Activated CD8-positive, alpha-beta T cell treated with anti-CD3 and anti-CD28 coated beads for 36 hours (primary cell): ENCODE data around the gene RNF217. TPM values are rescaled to one million over a fixed set of nuclear protein-coding genes. Genes with fewer than 3 reads are reported as not detected.

Experiments
- ATAC-seq: fragments of 200-7000 bp; cut with Tn5 transposase; one replicate; pipeline ENCODE4 v1.10.0; 2021; ENCODE audit warnings: mild to moderate bottlenecking, moderate library complexity
- CTCF ChIA-PET: fragments of 350-600 bp; sonication (Branson Sonifier 250); formaldehyde crosslinking; loops from one replicate; lab custom pipeline; 2021; ENCODE audit warnings: antibody characterized with exemption; lab: Charles Lee
- POLR2A ChIA-PET: fragments of 350-600 bp; sonication (Branson Sonifier 250); formaldehyde crosslinking; loops from one replicate; lab custom pipeline; 2021; ENCODE audit warnings: antibody characterized with exemption; lab: Charles Lee
- DNase-seq: peaks from one replicate; pipeline ENCODE4 v3.0.0-alpha.2; 2020
- H3K27ac Mint-ChIP-seq: one replicate; pipeline ENCODE4 v1.8.0; 2021; ENCODE audit warnings: mild to moderate bottlenecking, mixed read lengths
- H3K27me3 Mint-ChIP-seq: one replicate; pipeline ENCODE4 v1.8.0; 2021; ENCODE audit warnings: mixed read lengths
- H3K36me3 Mint-ChIP-seq: one replicate; pipeline ENCODE4 v1.8.0; 2021; ENCODE audit warnings: low read depth, mixed read lengths
- H3K4me1 Mint-ChIP-seq: one replicate; pipeline ENCODE4 v1.8.0; 2021; ENCODE audit warnings: low read depth, mixed read lengths
- H3K4me3 Mint-ChIP-seq: one replicate; pipeline ENCODE4 v1.8.0; 2021; ENCODE audit warnings: mild to moderate bottlenecking, moderate library complexity, mixed read lengths
- H3K9me3 Mint-ChIP-seq: one replicate; pipeline ENCODE4 v1.8.0; 2021; ENCODE audit warnings: mixed read lengths
- intact Hi-C: fragments of 100-400 bp; cut with micrococcal nuclease; formaldehyde crosslinking; loops from one replicate; pipeline ENCODE4 v1.10.0; 2022
- total RNA-seq, 2 experiments: library from RNA; stranded (reverse); gene quantifications; one replicate each; pipeline ENCODE4 v1.2.3, GENCODE V29; 2021
- TF ChIP-seq, protein P1 (sequence below): fragments of 200-600 bp; IDR thresholded peaks from one replicate; pipeline ENCODE4 v1.8.0; 2022; ENCODE audit warnings: antibody characterized with exemption, mild to moderate bottlenecking

RNF217 gene
- total RNA-seq, 2 experiments from 2014 or later: 0.07 to 0.09 TPM

- intact Hi-C loops: no loop called here
- POLR2A ChIA-PET: no interaction called here
Measured at GRCh38 chr6:125020385-125020784, 58.1 kb downstream of the RNF217 start.

DNA sequence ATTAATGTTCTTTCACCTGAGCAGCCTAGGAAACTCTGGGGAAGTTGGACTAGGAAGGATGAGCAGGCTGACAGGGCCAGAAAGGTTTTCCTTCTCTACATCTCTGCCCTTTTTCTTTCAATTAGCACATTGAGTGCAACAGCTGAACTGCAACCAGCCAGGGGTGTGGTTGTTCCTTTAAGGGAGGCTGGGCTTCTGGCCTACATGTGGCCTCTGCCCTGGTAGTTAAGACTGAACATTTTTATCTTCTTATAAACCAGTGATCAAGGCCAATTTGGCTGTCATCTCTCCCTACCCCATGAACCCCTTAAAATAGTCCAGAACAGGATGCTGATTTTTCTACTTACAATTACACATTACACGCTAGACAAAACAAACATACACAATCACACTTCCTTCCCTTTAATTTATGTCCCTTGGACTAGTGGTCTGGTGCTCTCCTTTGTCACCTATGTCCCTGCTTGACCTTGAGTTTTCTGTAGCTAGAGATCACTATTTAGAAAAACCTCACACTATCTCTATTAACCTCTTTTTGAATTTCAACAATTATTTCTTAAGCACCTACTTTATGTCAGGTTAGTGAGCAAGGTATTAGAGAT is 60.3 kb downstream of the RNF217 start:
- Mint-ChIP-seq H3K4me1 (no peaks in the 10 kb centered on the region), H3K27me3 (peaks cover 3% of the 10 kb centered on the region), H3K4me3 (no peak overlapping the region), H3K9me3 (no peaks in the 10 kb centered on the region), H3K36me3 (no peaks in the 10 kb centered on the region), H3K27ac (no peak overlapping the region)
- no peak for ATAC-seq
- no peak for DNase-seq
- ChIA-PET CTCF (no interaction called here), POLR2A (no interaction called here)
- TF ChIP-seq, protein P1, sequence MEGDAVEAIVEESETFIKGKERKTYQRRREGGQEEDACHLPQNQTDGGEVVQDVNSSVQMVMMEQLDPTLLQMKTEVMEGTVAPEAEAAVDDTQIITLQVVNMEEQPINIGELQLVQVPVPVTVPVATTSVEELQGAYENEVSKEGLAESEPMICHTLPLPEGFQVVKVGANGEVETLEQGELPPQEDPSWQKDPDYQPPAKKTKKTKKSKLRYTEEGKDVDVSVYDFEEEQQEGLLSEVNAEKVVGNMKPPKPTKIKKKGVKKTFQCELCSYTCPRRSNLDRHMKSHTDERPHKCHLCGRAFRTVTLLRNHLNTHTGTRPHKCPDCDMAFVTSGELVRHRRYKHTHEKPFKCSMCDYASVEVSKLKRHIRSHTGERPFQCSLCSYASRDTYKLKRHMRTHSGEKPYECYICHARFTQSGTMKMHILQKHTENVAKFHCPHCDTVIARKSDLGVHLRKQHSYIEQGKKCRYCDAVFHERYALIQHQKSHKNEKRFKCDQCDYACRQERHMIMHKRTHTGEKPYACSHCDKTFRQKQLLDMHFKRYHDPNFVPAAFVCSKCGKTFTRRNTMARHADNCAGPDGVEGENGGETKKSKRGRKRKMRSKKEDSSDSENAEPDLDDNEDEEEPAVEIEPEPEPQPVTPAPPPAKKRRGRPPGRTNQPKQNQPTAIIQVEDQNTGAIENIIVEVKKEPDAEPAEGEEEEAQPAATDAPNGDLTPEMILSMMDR: no peak
- intact Hi-C loops: no loop called here

More at GRCh38 chr6:125020385-125020784, 58.1 kb downstream of the RNF217 start:
- Mint-ChIP-seq H3K27me3 (peaks cover 3% of the 10 kb centered on the region), H3K27ac (no peak overlapping the region), H3K4me1 (no peaks in the 10 kb centered on the region), H3K4me3 (no peak overlapping the region), H3K9me3 (no peaks in the 10 kb centered on the region), H3K36me3 (no peaks in the 10 kb centered on the region)
- DNase-seq: no peak
- TF ChIP-seq, protein P1: no peak
- no peak for ATAC-seq
- CTCF ChIA-PET: no interaction called here

DNA sequence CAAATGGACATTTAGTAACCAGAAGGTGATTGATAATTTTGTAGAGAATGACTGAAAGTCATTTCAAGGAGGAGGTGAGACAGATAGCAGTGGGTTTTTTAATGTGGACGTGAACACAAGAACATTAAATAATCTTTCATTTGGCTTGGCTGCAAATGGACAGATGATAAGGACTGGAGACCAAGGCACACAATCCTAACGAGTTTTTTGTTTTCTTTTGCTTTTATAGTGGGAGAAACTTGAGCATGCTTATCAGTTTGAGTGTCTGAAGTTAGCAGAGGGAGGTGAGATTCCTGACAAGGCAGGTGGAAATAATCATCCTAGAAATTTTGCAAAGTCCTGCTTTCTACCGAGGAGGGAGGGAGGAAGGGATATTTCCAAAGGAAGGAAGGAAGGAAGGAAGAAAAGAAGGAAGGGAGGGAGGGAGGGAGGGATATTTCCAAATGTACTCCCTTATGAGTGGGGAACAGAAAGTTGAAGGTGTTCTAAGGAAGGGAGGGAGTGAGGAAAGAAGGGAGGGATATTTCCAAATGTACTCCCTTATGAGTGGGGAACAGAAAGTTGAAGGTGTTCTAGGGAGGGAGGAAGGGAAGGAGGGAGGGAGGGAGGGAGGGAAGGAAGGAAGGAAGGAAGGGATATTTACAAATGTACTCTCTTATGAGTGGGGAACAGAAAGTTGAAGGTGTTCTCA is 63.1 kb downstream of the RNF217 start:
- Mint-ChIP-seq H3K27ac (no peak overlapping the region), H3K4me3 (no peak overlapping the region), H3K4me1 (no peaks in the 10 kb centered on the region), H3K36me3 (no peaks in the 10 kb centered on the region), H3K9me3 (no peaks in the 10 kb centered on the region), H3K27me3 (peaks cover 3% of the 10 kb centered on the region)
- ATAC-seq: no peak
- intact Hi-C loops: no loop called here
- no peak for DNase-seq
- POLR2A ChIA-PET: no interaction called here
- CTCF ChIA-PET: no interaction called here
- TF ChIP-seq, protein P1: no peak

DNA sequence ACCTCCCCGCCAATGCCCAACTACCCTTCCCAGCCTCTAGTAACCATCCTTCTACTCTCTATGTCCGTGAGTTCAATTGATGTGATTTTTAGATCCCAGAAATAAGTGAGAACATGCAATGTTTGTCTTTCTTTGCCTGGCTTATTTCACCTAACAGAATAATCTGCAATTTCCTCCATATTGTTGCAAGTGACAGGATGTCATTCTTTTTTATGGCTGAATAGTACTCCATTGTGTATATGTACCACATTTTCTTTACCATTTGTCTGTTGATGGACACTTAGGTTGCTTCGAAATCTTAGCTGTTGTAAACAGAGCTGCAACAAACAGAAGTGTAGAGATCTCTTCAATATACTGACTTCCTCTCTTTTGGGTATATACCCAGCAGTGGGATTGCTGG is 65.0 kb downstream of the RNF217 start:
- POLR2A ChIA-PET: no interaction called here
- DNase-seq: no peak
- Mint-ChIP-seq H3K4me3 (no peak overlapping the region), H3K36me3 (no peaks in the 10 kb centered on the region), H3K27ac (no peak overlapping the region), H3K4me1 (no peaks in the 10 kb centered on the region), H3K27me3 (peaks cover 3% of the 10 kb centered on the region), H3K9me3 (no peaks in the 10 kb centered on the region)
- intact Hi-C loops: no loop called here
- no peak for ATAC-seq
- CTCF ChIA-PET: no interaction called here
- TF ChIP-seq, protein P1: no peak

DNA sequence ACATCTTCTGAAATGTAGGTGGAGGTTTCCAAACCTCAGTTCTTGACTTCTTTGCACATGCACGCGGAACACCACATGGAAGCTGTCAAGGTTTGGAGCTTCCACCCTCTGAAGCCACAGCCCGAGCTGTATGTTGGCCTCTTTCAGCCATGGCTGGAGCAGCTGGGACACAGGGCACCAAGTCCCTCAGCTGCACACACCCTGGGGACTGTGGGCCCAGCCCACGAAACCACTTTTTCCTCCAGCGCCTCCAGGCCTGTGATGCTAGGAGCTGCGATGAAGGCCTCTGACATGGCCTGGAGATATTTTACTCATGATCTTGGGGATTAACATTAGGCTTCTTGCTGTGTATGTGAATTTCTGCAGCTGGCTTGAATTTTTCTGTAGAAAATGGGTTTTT is 68.7 kb downstream of the RNF217 start:
- no peaks in the 10 kb centered on the region for H3K36me3 Mint-ChIP-seq
- H3K4me1 Mint-ChIP-seq: no peaks in the 10 kb centered on the region
- H3K9me3 Mint-ChIP-seq: no peaks in the 10 kb centered on the region
- ChIA-PET POLR2A (no interaction called here), CTCF (no interaction called here)
- no peak for DNase-seq
- H3K4me3 Mint-ChIP-seq: no peak overlapping the region
- intact Hi-C loops: no loop called here
- H3K27ac Mint-ChIP-seq: no peak overlapping the region
- TF ChIP-seq, protein P1: no peak
- peaks cover 3% of the 10 kb centered on the region for H3K27me3 Mint-ChIP-seq
- ATAC-seq: no peak
